ENCODE results near the gene PLA2G7. TPM values are rescaled to one million over a fixed set of nuclear protein-coding genes. Genes with fewer than 3 reads are reported as not detected.
A peak's percentile ranks its signal among the peaks of the same experiment; 100 is the strongest.

The PLA2G7 gene
- total and polyA plus RNA-seq, 2 of the 8 experiments (the other 6 are each of a cell fraction or from before 2014, with no cell fraction given): 1.5 to 2.2 TPM

GRCh38 chr6:46655803-46656202 is 79.4 kb downstream of the PLA2G7 start:
- no peak overlapping the region for H4K8ac ChIP-seq (ENCODE audit: extremely low read depth, insufficient read depth, low read length)
- no peak overlapping the region; the same call in 1 of the 2 replicates for H3K18ac ChIP-seq (ENCODE audit: extremely low read depth, low read length)
- peaks cover 7% of the 10 kb centered on the region for H3K23me2 ChIP-seq (ENCODE audit: low read depth, low read length)
- no peak overlapping the region for H3K4ac ChIP-seq (replicated peaks; ENCODE audit: insufficient read length, low read depth, low read length)
- no peaks in the 10 kb centered on the region; a peak in 2 of 8 replicates for H3K36me3 ChIP-seq (ENCODE audit: control insufficient read depth in 2 of 4, insufficient read depth in 4 of 4, low read length in 3 of 4)
- peaks cover 0 to 7% (median 2%) of the 10 kb centered on the region in 4 experiments; a peak in 2 of 7 replicates for H3K4me1 ChIP-seq (replicated peaks in 1 of 4; ENCODE audit: control insufficient read depth in 3 of 4, insufficient read depth in 4 of 4, low read length in 3 of 4)
- H2BK12ac ChIP-seq (ENCODE audit: low read depth, low read length): no peak overlapping the region
- peaks cover 0 to 2% of the 10 kb centered on the region in 2 experiments for H4K20me1 ChIP-seq (replicated peaks in 1 of 2; ENCODE audit: control insufficient read depth in 1 of 2, insufficient read depth in 2 of 2, low read length in 2 of 2)
- peaks cover 0 to 3% of the 10 kb centered on the region in 2 experiments; a peak in 1 of 4 replicates for H3K79me2 ChIP-seq (ENCODE audit: control insufficient read depth in 1 of 2, insufficient read depth in 2 of 2, low read length in 2 of 2)
- no peaks in the 10 kb centered on the region for H3K79me1 ChIP-seq (ENCODE audit: low read depth, low read length)
- ChIA-PET CTCF (ENCODE audit: partially characterized antibody) (interaction anchor here (0.6 to 2.5 kb wide), 24 partner anchors 9 to 615 kb away, joined by 3 to 14 read pairs (median 5); partner anchors contain the start of gene PLA2G7), POLR2A (ENCODE audit: partially characterized antibody) (interaction anchor here (0.7 kb wide), 1 partner anchor 53 kb away, joined by 3 read pairs; no protein-coding TSS in a partner anchor)
- no peaks in the 10 kb centered on the region for H3K9me3 ChIP-seq (ENCODE audit: insufficient read depth in 2 of 2, low read depth in 1 of 2, low read length in 1 of 2)
- TF ChIP-seq RXRA (IDR thresholded peaks at IDR 0.05; ENCODE audit: insufficient read depth, low read depth, low read length) (no peak), YY1 (IDR thresholded peaks at IDR 0.05; ENCODE audit: low read depth, low read length) (0 out of 2 replicates have a peak, but pooled peaks have one; percentile 58), CTCF (IDR thresholded peaks at IDR 0.05; ENCODE audit: control extremely low read depth in 1 of 3, insufficient read depth in 1 of 3, low read depth in 1 of 3, low read length in 3 of 3) (peak; percentile 73 to 87 (median 73)), NANOG (IDR thresholded peaks at IDR 0.05; ENCODE audit: insufficient read depth, low read depth, low read length, poor library complexity, severe bottlenecking) (no peak), RAD21 (IDR thresholded peaks at IDR 0.05 in 1 of 2, conservative IDR thresholded peaks at IDR 0.05 in 1 of 2; ENCODE audit: low read depth in 2 of 2, low read length in 2 of 2) (peak; percentile 46 to 64)
- no peak overlapping the region for H3K56ac ChIP-seq (replicated peaks; ENCODE audit: insufficient read length, low read depth, low read length)
- no peak overlapping the region for H3K14ac ChIP-seq (ENCODE audit: insufficient read length)
- no peak overlapping the region; a peak in 1 of 4 replicates for H3K4me2 ChIP-seq (ENCODE audit: insufficient read depth in 1 of 2, low read depth in 2 of 2, low read length in 2 of 2)
- no peak overlapping the region for H3K23ac ChIP-seq (ENCODE audit: insufficient read length)
- DNase-seq (ENCODE audit: low read depth in 1 of 2, low spot score in 2 of 2) (peak in 1 of 2 experiments; percentile 69), FAIRE-seq (peak; percentile 92)
- H3K9ac ChIP-seq (replicated peaks in 1 of 4; ENCODE audit: extremely low read depth in 1 of 4, low read depth in 3 of 4, low read length in 3 of 4): no peak overlapping the region
- no peak overlapping the region for H2BK5ac ChIP-seq (ENCODE audit: low read depth, low read length)
- WGBS, 2 experiments (ENCODE audit: extremely low coverage in 1 of 2, insufficient coverage in 1 of 2, insufficient read length in 1 of 2, insufficient replicate concordance in 2 of 2, low coverage in 1 of 2, low lambda C conversion rate in 2 of 2, missing lambda C conversion rate in 1 of 2): 35% methylated on average over 6 of the region's 6 CpGs; no CpG with 5 or more reads in 1 of the 2 experiments
- H4K91ac ChIP-seq (replicated peaks; ENCODE audit: insufficient read length, low read length): no peak overlapping the region
- H2BK15ac ChIP-seq (ENCODE audit: low read length): no peak overlapping the region
- no peak overlapping the region for H2BK120ac ChIP-seq (replicated peaks; ENCODE audit: low read depth, low read length)
- H2BK20ac ChIP-seq (ENCODE audit: low read length): no peak overlapping the region
- H2AFZ ChIP-seq (ENCODE audit: low read length): no peak overlapping the region
- no peak overlapping the region for H3K4me3 ChIP-seq (ENCODE audit: extremely low read depth in 1 of 4, insufficient read depth in 2 of 4, low read depth in 3 of 4, low read length in 4 of 4)
- peak overlapping the region; percentile 83 for H4K5ac ChIP-seq (ENCODE audit: insufficient read length, low read depth, low read length)
- H3K27me3 ChIP-seq (replicated peaks in 1 of 4; ENCODE audit: control insufficient read depth in 3 of 4, extremely low read depth in 1 of 4, insufficient read depth in 3 of 4, low read length in 3 of 4): peaks cover 0 to 5% (median 2%) of the 10 kb centered on the region in 4 experiments; a peak in 3 of 7 replicates
- H3K27ac ChIP-seq (ENCODE audit: low read depth, low read length): no peak overlapping the region
- no peak overlapping the region for H2AK5ac ChIP-seq (ENCODE audit: low read depth, low read length)

Measured in H1 (cell line).